ENCODE measurements around the gene SGIP1. TPM values are rescaled to one million over a fixed set of nuclear protein-coding genes. Genes with fewer than 3 reads are reported as not detected.
A peak's percentile ranks its signal among the peaks of the same experiment; 100 is the strongest.
"Not testable (repeated sequence)": the region's sequence is repeated elsewhere in the genome, so short reads cannot be mapped to it uniquely, and the experiment has no call there.

The SGIP1 gene
- total RNA-seq, 1 donor from 2014 or later, result 32.8 TPM

DNA sequence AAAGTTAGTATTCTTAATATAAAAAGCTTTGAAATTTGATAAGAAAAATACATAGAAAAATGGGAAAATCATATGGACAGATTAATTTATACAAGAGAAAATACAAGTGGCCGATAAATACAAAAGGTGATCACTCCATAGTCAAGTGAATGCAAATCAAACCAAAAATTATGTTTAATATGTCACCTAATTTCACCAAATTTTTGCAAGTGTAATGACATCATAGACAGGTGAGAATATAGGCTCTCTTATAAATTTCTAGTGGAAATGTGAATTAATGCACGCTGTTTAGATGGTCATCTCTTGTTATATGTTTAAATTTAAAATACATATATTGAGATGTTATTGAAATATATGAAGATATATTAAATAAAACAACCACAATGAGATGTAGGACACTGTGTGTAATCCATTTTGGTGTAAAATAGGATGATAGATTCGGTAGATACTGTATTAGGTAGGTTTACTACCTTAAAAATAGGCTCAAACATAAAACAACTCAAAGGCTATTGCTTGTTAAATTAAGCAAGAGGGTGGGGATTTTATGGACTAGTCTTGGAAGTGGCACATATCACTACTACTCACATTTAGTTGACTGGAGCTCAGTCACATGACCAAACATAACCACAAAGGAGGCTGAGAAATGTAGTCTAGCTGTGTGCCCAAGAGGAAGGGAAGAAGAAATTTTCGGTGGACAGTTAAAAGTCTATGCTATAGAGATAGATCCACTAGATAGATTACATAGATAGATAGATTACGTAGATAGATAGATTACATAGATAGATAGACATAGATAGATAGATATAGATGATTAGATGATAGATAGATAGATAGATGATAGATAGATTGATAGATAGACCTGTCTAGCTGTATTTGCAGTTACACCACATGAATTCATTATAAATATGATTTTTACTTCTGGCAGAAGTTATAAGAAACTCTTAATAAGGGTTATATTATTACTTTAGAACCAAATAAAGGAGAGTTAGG, 258.0 kb downstream of the SGIP1 start:
- Mint-ChIP-seq H3K27ac (ENCODE audit: unreplicated experiment) (no peak overlapping the region), H3K4me3 (ENCODE audit: unreplicated experiment) (no peak overlapping the region), H3K27me3 (ENCODE audit: unreplicated experiment) (peaks cover 3% of the 10 kb centered on the region), H3K9me3 (ENCODE audit: unreplicated experiment) (no peaks in the 10 kb centered on the region), H3K4me1 (ENCODE audit: unreplicated experiment) (no peaks in the 10 kb centered on the region), H3K36me3 (ENCODE audit: low read depth, unreplicated experiment) (no peaks in the 10 kb centered on the region)
- TF ChIP-seq, protein P1, sequence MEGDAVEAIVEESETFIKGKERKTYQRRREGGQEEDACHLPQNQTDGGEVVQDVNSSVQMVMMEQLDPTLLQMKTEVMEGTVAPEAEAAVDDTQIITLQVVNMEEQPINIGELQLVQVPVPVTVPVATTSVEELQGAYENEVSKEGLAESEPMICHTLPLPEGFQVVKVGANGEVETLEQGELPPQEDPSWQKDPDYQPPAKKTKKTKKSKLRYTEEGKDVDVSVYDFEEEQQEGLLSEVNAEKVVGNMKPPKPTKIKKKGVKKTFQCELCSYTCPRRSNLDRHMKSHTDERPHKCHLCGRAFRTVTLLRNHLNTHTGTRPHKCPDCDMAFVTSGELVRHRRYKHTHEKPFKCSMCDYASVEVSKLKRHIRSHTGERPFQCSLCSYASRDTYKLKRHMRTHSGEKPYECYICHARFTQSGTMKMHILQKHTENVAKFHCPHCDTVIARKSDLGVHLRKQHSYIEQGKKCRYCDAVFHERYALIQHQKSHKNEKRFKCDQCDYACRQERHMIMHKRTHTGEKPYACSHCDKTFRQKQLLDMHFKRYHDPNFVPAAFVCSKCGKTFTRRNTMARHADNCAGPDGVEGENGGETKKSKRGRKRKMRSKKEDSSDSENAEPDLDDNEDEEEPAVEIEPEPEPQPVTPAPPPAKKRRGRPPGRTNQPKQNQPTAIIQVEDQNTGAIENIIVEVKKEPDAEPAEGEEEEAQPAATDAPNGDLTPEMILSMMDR (IDR thresholded peaks at IDR 0.05; ENCODE audit: unreplicated experiment), result no peak
- DNase-seq (ENCODE audit: low spot score), result no peak

DNA sequence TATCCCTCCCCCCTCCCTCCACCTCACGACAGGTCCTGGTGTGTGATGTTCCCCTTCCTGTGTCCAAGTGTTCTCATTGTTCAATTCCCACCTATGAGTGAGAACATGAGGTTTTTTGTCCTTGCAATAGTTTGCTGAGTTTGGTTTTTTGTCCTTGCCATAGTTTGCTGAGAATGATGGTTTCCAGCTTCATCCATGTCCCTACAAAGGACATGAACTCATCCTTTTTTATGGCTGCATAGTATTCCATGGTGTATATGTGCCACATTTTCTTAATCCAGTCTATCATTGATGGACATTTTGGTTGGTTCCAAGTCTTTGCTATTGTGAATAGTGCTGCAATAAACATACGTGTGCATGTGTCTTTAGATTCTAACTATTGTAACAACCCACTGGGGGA, 261.9 kb downstream of the SGIP1 start:
- H3K4me1 Mint-ChIP-seq (ENCODE audit: unreplicated experiment); H3K27me3 Mint-ChIP-seq (ENCODE audit: unreplicated experiment); H3K4me3 Mint-ChIP-seq (ENCODE audit: unreplicated experiment); H3K36me3 Mint-ChIP-seq (ENCODE audit: low read depth, unreplicated experiment); H3K9me3 Mint-ChIP-seq (ENCODE audit: unreplicated experiment); DNase-seq (ENCODE audit: low spot score); H3K27ac Mint-ChIP-seq (ENCODE audit: unreplicated experiment): not testable (repeated sequence)

Small RNA genes within 50 kb of the gene (microRNA-seq; reads per million reads assigned to microRNA genes)
- 10.3 reads per million, percentile 59 among the genes with 10 or more reads in this experiment for gene MIR3117 (ENCODE audit: unreplicated experiment)

Other genes starting within 250 kb of the SGIP1 start
- 57.9 TPM for gene DYNLT5, start 218.3 kb downstream of the SGIP1 start, total RNA-seq (ENCODE audit: unreplicated experiment)

All from endothelial cell (in vitro differentiated cells).